ENCODE results near the gene DIP2B.

- TF ChIP-seq CTCF (IDR thresholded peaks at IDR 0.05 in 8 of 11, conservative IDR thresholded peaks at IDR 0.05 in 3 of 11) (no peak), POLR2AphosphoS5 (IDR thresholded peaks at IDR 0.05) (no peak)
Observed at GRCh38 chr12:50612882-50613281, 108.1 kb downstream of the DIP2B start.

Data from spleen (tissue), 7 donors.